Measurements from ENCODE around the gene TTF2.
A peak's percentile ranks its signal among the peaks of the same experiment; 100 is the strongest.

The TTF2 gene

DNA sequence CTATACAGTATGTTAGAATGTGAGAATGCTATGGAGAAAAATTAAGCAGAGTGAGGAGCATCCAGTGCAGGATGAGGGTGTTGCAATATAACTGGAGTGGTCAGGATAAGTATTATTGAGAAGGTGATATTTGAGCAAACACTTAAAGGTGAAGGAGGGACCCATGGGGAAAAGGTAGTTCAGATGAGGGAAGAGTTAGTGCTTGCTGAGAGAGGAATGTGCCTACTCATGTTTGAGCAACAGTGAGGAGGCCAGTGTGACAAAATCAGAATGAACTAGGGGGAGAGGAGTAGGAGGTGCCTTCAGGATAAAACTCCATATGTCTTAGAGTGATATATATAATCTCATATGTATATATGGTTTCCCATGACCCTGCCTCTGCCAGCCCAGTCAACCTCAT is 67.7 kb downstream of the TTF2 start:
- Histone ChIP-seq H3K36me3 (ENCODE audit: low read length) (no peaks in the 10 kb centered on the region), H3K9me2 (replicated peaks; ENCODE audit: insufficient read depth, low read length) (no peaks in the 10 kb centered on the region), H3F3A (ENCODE audit: insufficient read depth) (no peaks in the 10 kb centered on the region), H3K9me3 (ENCODE audit: insufficient read depth, low read length) (no peaks in the 10 kb centered on the region), H3K4me3 (ENCODE audit: insufficient read depth, low read length, poor library complexity, severe bottlenecking) (no peak overlapping the region), H3K79me2 (ENCODE audit: insufficient read depth, low read length) (no peaks in the 10 kb centered on the region), H3K27ac (ENCODE audit: low read depth, low read length) (no peak overlapping the region), H4K20me1 (ENCODE audit: low read depth, low read length) (no peaks in the 10 kb centered on the region), H3K4me2 (ENCODE audit: low read depth, low read length, poor library complexity, severe bottlenecking) (no peak overlapping the region), H3K9ac (ENCODE audit: low read length) (no peak overlapping the region), H3K27me3 (ENCODE audit: low read length) (no peaks in the 10 kb centered on the region), H2AFZ (ENCODE audit: low read depth, low read length, severe bottlenecking) (no peak overlapping the region)
- no peak for TF ChIP-seq EZH2phosphoT487 (conservative IDR thresholded peaks at IDR 0.05; ENCODE audit: low read length)
- TF ChIP-seq, protein P1, sequence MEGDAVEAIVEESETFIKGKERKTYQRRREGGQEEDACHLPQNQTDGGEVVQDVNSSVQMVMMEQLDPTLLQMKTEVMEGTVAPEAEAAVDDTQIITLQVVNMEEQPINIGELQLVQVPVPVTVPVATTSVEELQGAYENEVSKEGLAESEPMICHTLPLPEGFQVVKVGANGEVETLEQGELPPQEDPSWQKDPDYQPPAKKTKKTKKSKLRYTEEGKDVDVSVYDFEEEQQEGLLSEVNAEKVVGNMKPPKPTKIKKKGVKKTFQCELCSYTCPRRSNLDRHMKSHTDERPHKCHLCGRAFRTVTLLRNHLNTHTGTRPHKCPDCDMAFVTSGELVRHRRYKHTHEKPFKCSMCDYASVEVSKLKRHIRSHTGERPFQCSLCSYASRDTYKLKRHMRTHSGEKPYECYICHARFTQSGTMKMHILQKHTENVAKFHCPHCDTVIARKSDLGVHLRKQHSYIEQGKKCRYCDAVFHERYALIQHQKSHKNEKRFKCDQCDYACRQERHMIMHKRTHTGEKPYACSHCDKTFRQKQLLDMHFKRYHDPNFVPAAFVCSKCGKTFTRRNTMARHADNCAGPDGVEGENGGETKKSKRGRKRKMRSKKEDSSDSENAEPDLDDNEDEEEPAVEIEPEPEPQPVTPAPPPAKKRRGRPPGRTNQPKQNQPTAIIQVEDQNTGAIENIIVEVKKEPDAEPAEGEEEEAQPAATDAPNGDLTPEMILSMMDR (IDR thresholded peaks at IDR 0.05; ENCODE audit: insufficient read depth, low read length, poor library complexity, severe bottlenecking), result no peak

DNA sequence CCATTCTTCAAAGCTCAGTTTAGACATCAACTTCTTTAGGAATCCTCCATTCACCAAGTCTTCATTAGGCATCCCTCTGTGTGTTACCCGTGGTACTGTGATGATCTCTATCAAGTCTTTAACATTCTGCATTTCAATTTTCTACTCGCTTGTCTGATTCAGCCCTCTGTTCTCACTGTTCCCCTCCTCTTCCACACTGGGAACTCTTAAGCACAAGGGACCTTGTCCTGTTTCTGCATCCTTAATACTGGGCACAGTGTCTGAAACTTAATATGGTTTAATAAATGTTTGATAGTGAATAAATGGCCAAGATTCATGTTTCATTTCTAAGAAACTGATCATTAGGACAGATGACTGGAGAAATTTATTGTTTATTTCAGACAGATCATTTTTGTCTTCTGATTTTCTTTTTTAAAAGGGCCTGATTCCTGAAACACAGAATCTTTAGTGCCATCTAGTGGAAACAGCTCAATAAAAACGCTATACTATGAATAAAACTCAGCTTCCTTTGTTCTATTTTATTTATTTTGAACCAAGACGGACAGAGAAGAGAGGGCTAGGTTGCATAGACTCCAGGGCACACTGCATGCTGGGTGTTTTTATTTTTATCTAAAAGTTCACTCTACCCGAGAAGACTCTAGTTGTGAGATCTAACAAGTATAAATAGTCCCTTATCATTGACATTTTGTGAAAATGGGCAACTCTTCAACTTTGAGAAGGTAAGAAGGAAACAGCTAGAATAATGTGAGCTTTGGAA is 68.4 kb downstream of the TTF2 start:
- H2AFZ ChIP-seq (ENCODE audit: low read depth, low read length, severe bottlenecking), result no peak overlapping the region
- H3K4me2 ChIP-seq (ENCODE audit: low read depth, low read length, poor library complexity, severe bottlenecking), result no peak overlapping the region

DNA sequence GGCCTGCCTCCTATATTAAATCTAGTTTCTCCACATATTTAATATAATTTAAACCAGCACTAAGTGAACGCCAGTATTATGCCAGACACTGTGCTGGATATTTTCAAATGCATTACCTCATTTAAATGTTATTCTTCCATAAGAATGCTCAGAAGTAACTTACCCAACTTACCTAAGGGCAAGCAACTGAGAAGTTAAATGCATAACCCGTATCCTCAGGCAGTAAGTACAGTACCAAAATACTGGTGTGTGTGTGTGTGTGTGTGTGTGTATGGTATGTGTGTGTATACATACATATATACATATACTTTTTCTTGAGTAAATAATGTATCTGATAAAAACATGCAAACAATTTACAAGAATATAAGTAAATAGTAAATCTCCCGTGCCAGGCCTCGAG is 70.4 kb downstream of the TTF2 start:
- H3K9ac ChIP-seq (ENCODE audit: low read length), result no peak overlapping the region
- no peak overlapping the region for H3K27ac ChIP-seq (ENCODE audit: low read depth, low read length)
- no peaks in the 10 kb centered on the region for H3K9me2 ChIP-seq (replicated peaks; ENCODE audit: insufficient read depth, low read length)
- H2AFZ ChIP-seq (ENCODE audit: low read depth, low read length, severe bottlenecking), result no peak overlapping the region
- H3K27me3 ChIP-seq (ENCODE audit: low read length), result no peaks in the 10 kb centered on the region
- TF ChIP-seq, protein P1 (IDR thresholded peaks at IDR 0.05; ENCODE audit: insufficient read depth, low read length, poor library complexity, severe bottlenecking), result no peak
- TF ChIP-seq EZH2phosphoT487 (conservative IDR thresholded peaks at IDR 0.05; ENCODE audit: low read length), result no peak
- H3F3A ChIP-seq (ENCODE audit: insufficient read depth), result no peaks in the 10 kb centered on the region
- no peaks in the 10 kb centered on the region for H3K79me2 ChIP-seq (ENCODE audit: insufficient read depth, low read length)
- H3K4me2 ChIP-seq (ENCODE audit: low read depth, low read length, poor library complexity, severe bottlenecking), result no peak overlapping the region
- H3K9me3 ChIP-seq (ENCODE audit: insufficient read depth, low read length), result no peaks in the 10 kb centered on the region
- H4K20me1 ChIP-seq (ENCODE audit: low read depth, low read length), result no peaks in the 10 kb centered on the region
- no peak overlapping the region for H3K4me3 ChIP-seq (ENCODE audit: insufficient read depth, low read length, poor library complexity, severe bottlenecking)
- no peaks in the 10 kb centered on the region for H3K36me3 ChIP-seq (ENCODE audit: low read length)

More for the DNA sequence above, 68.4 kb downstream of the TTF2 start:
- Histone ChIP-seq H3K79me2 (ENCODE audit: insufficient read depth, low read length) (no peaks in the 10 kb centered on the region), H4K20me1 (ENCODE audit: low read depth, low read length) (no peaks in the 10 kb centered on the region), H3K9me2 (replicated peaks; ENCODE audit: insufficient read depth, low read length) (no peaks in the 10 kb centered on the region), H3K9ac (ENCODE audit: low read length) (no peak overlapping the region), H3K27ac (ENCODE audit: low read depth, low read length) (no peak overlapping the region), H3F3A (ENCODE audit: insufficient read depth) (no peaks in the 10 kb centered on the region), H3K27me3 (ENCODE audit: low read length) (no peaks in the 10 kb centered on the region), H3K36me3 (ENCODE audit: low read length) (no peaks in the 10 kb centered on the region), H3K9me3 (ENCODE audit: insufficient read depth, low read length) (no peaks in the 10 kb centered on the region), H3K4me3 (ENCODE audit: insufficient read depth, low read length, poor library complexity, severe bottlenecking) (no peak overlapping the region)
- TF ChIP-seq, protein P1 (IDR thresholded peaks at IDR 0.05; ENCODE audit: insufficient read depth, low read length, poor library complexity, severe bottlenecking), result peak; percentile 54
- no peak for TF ChIP-seq EZH2phosphoT487 (conservative IDR thresholded peaks at IDR 0.05; ENCODE audit: low read length)
